GM12878 (cell line): ENCODE measurements around the gene CLEC4E. TPM values are rescaled to one million over a fixed set of nuclear protein-coding genes. Genes with fewer than 3 reads are reported as not detected.

Experiments
- ATAC-seq: fragments of 200-7000 bp; cut with Tn5 transposase; 3 replicates; pipeline ENCODE4 v1.9.1; 2020; ENCODE audit warnings: mild to moderate bottlenecking, moderate library complexity
- BruUV-seq: library from RNA; stranded (reverse); fragments of 400-500 nt; replicated peaks from 2 replicates; lab custom pipeline; 2021; lab: Mats Ljungman, UMichigan
- CTCF ChIA-PET: fragments of 300-600 bp; sonication (Branson Sonifier 250); formaldehyde crosslinking; extraction: SDS; loops from one replicate; lab custom pipeline; 2021; ENCODE audit warnings: inconsistent platforms; lab: Yijun Ruan, JAX
- POLR2A ChIA-PET: fragments of 350-600 bp; formaldehyde crosslinking; extraction: SDS; loops from one replicate; lab custom pipeline; 2021; ENCODE audit warnings: inconsistent platforms; lab: Charles Lee
- RAD21 ChIA-PET: fragments of 300-600 bp; sonication (Branson Sonifier 250); formaldehyde crosslinking; loops from one replicate; lab custom pipeline; 2023; ENCODE audit warnings: antibody characterized with exemption; ENCODE audit not compliant: unreplicated experiment; lab: Charles Lee
- SMC1A ChIA-PET: fragments of 300-600 bp; sonication (Branson Sonifier 250); formaldehyde crosslinking; loops from one replicate; lab custom pipeline; 2023; ENCODE audit not compliant: unreplicated experiment, uncharacterized antibody; lab: Charles Lee
- DNase-seq: peaks from one replicate; pipeline ENCODE4 v3.0.0-alpha.2; 2011; ENCODE audit warnings: low read depth, low spot score
- FAIRE-seq: peaks from 3 replicates; lab custom pipeline; 2011; peaks lifted over from hg19 to GRCh38; lab: Jason Lieb, UNC
- H2AFZ ChIP-seq: 2 replicates; pipeline ENCODE4 v1.6.0; 2011; ENCODE audit warnings: low read depth, low read length, control low read depth; ENCODE audit not compliant: control insufficient read depth
- H3K27ac ChIP-seq: 2 replicates; pipeline ENCODE4 v1.5.1; 2011; ENCODE audit warnings: control low read depth; ENCODE audit not compliant: control insufficient read depth, insufficient read depth
- H3K27me3 ChIP-seq, 2 experiments: replicated peaks in 1 of 2; 2 replicates each; pipeline versions ENCODE4 v1.6.0 to v1.6.1; 2011; ENCODE audit warnings: low read length in 1 of 2; ENCODE audit not compliant: control insufficient read depth in 2 of 2, insufficient read depth in 2 of 2
- H3K36me3 ChIP-seq, 2 experiments: 2 replicates each; pipeline ENCODE4 v1.5.1; 2011; ENCODE audit warnings: low read length in 1 of 2; ENCODE audit not compliant: control insufficient read depth in 2 of 2, insufficient read depth in 2 of 2
- H3K4me1 ChIP-seq: 2 replicates; pipeline ENCODE4 v1.6.1; 2011; ENCODE audit warnings: mild to moderate bottlenecking, low read length, moderate library complexity, mixed read lengths; ENCODE audit not compliant: control insufficient read depth, insufficient read depth
- H3K4me2 ChIP-seq: 2 replicates; pipeline ENCODE4 v1.6.0; 2011; ENCODE audit warnings: control low read depth; ENCODE audit not compliant: control insufficient read depth, insufficient read depth
- H3K4me3 ChIP-seq: fragments of 200-600 bp; sonication (generic); 2 replicates; pipeline ENCODE4 v1.5.1; 2016
- H3K79me2 ChIP-seq: 2 replicates; pipeline ENCODE4 v1.6.0; 2011; ENCODE audit warnings: low read length; ENCODE audit not compliant: control insufficient read depth, insufficient read depth
- H3K9ac ChIP-seq: 2 replicates; pipeline ENCODE4 v1.8.0; 2011; ENCODE audit warnings: low read length, control low read depth, mixed read lengths; ENCODE audit not compliant: control insufficient read depth, insufficient read depth
- H3K9me3 ChIP-seq: replicated peaks from 3 replicates; pipeline ENCODE4 v1.5.1; 2011; ENCODE audit warnings: mild to moderate bottlenecking, low read length; ENCODE audit not compliant: control insufficient read depth, insufficient read depth
- H4K20me1 ChIP-seq: 2 replicates; pipeline ENCODE4 v1.6.0; 2011; ENCODE audit not compliant: control insufficient read depth, insufficient read depth
- CBX3 ChIP-seq: fragments of 200-600 bp; sonication (generic); IDR thresholded peaks from 2 replicates; pipeline ENCODE4 v1.6.1; 2016; ENCODE audit warnings: low read depth, borderline replicate concordance
- NFYA ChIP-seq: IDR thresholded peaks from 2 replicates; pipeline ENCODE4 v1.6.1; 2011; ENCODE audit warnings: low read depth, mild to moderate bottlenecking, low read length, improper control_type of control experiment, borderline replicate concordance
- PKNOX1 ChIP-seq: fragments of 450-650 bp; IDR thresholded peaks from 2 replicates; pipeline ENCODE4 v1.6.1; 2016; ENCODE audit warnings: mild to moderate bottlenecking
- POLR2AphosphoS2 ChIP-seq: IDR thresholded peaks from 2 replicates; pipeline ENCODE4 v1.6.1; 2011; ENCODE audit warnings: low read depth, mild to moderate bottlenecking, low read length, improper control_type of control experiment, moderate library complexity
- RB1 ChIP-seq: fragments of 450-650 bp; formaldehyde crosslinking; IDR thresholded peaks from 2 replicates; pipeline ENCODE4 v1.6.1; 2017; ENCODE audit warnings: mild to moderate bottlenecking, borderline replicate concordance
- ZBTB4 ChIP-seq: fragments of 450-650 bp; formaldehyde crosslinking; IDR thresholded peaks from 2 replicates; pipeline ENCODE4 v1.4.0; 2022; ENCODE audit warnings: mild to moderate bottlenecking, moderate library complexity
- WGBS: methylation state at CpG from one replicate; pipeline ENCODE4 v1.1.6; 2016; ENCODE audit warnings: low lambda C conversion rate; ENCODE audit not compliant: insufficient replicate concordance, insufficient coverage; ENCODE audit errors: missing lambda C conversion rate; 5-methylcytosine and 5-hydroxymethylcytosine counted together
- in situ Hi-C: fragments of 300-500 bp; cut with MboI; formaldehyde crosslinking; loops from 9 replicates; pipeline ENCODE4 v1.14.3; 2018; ENCODE audit warnings: mixed read lengths
- intact Hi-C: fragments of 100-400 bp; cut with micrococcal nuclease; formaldehyde crosslinking; loops from one replicate; pipeline ENCODE4 v1.14.2; 2022; ENCODE audit not compliant: unreplicated experiment
- polyA plus RNA-seq, 11 experiments: library from polyadenylated mRNA; depleted of rRNA in 4 of 11; unstranded in 6 of 11; stranded (reverse) in 5 of 11; fragments of >200 nt; fragmentation: Nextera tagmentation in 4 of 11; fragmentation: Illumina TruSeq in 1 of 11; extraction: Ambion mirVana in 4 of 11; extraction: Trizol in 1 of 11; gene quantifications; 1 replicate in 1 of 11; 2 replicates in 10 of 11; pipeline versions ENCODE4 v1.2.1 to v1.2.3, GENCODE V29; 2011 to 2016; ENCODE audit warnings: inconsistent platforms in 2 of 11, missing spikeins in 2 of 11, low read depth in 1 of 11
- total RNA-seq, 4 experiments: library from RNA; depleted of rRNA in 3 of 4; stranded (reverse); fragments of >200 nt in 3 of 4; fragmentation: Illumina TruSeq in 1 of 4; extraction: Trizol in 1 of 4; gene quantifications; 2 replicates each; pipeline versions ENCODE4 v1.2.1 to v1.2.3, GENCODE V29; 2013 to 2021

The CLEC4E gene
- total and polyA plus RNA-seq, 10 of the 15 experiments (the other 5 are each of a cell fraction or from before 2014, with no cell fraction given) = not detected

- TF ChIP-seq CBX3 (no peak), PKNOX1 (no peak), RB1 (no peak), NFYA (no peak), POLR2AphosphoS2 (no peak), ZBTB4 (CRISPR knock-in tag) (no peak)
- in situ Hi-C loops = loop anchor here (25.0 kb wide), 1 partner anchor 360 kb away; no protein-coding TSS in a partner anchor
- intact Hi-C loops = no loop called here
- Histone ChIP-seq H3K36me3 (no peaks in the 10 kb centered on the region), H2AFZ (no peak overlapping the region), H3K9me3 (no peaks in the 10 kb centered on the region; the same call in 2 of the 3 replicates), H3K4me2 (no peak overlapping the region), H4K20me1 (no peaks in the 10 kb centered on the region), H3K9ac (no peak overlapping the region), H3K79me2 (no peaks in the 10 kb centered on the region), H3K4me3 (no peak overlapping the region), H3K4me1 (no peaks in the 10 kb centered on the region), H3K27me3 (peaks cover 2 to 5% of the 10 kb centered on the region in 2 experiments; a peak in 2 of 4 replicates), H3K27ac (no peak overlapping the region)
- ChIA-PET POLR2A (no interaction called here), SMC1A (no interaction called here), CTCF (no interaction called here), RAD21 (no interaction called here)
- 76% methylated on average over 28 of the region's 30 CpGs for WGBS
- no TSS peak for BruUV-seq
- FAIRE-seq (no peak), ATAC-seq (no peak), DNase-seq (no peak)
These were observed 13.2 kb downstream of the CLEC4E start for GRCh38 chr12:8527250-8528130.
